T-helper 22 cell (primary cell): ENCODE measurements around the gene COPS4.
"Not testable (repeated sequence)": the region's sequence is repeated elsewhere in the genome, so short reads cannot be mapped to it uniquely, and the experiment has no call there.

Source experiments
- DNase-seq: peaks from one replicate; pipeline ENCODE4 v3.0.0-alpha.2; 2020; ENCODE audit warnings: low read depth

Gene COPS4

GRCh38 chr4:83024233-83024632 lies 10.8 kb upstream of the COPS4 start:
- DNase-seq: no peak

GRCh38 chr4:83025563-83025962 lies 9.4 kb upstream of the COPS4 start:
- no peak for DNase-seq

- DNase-seq: no peak
These were observed 6.0 kb upstream of the COPS4 start for GRCh38 chr4:83028976-83029375.

GRCh38 chr4:83029688-83030087 lies 5.3 kb upstream of the COPS4 start:
- DNase-seq: no peak

GRCh38 chr4:83036991-83037665 lies 2.1 kb downstream of the COPS4 start:
- no peak for DNase-seq

- DNase-seq: no peak
These were observed 5.3 kb downstream of the COPS4 start for GRCh38 chr4:83040269-83040668.

GRCh38 chr4:83043157-83043556 lies 8.2 kb downstream of the COPS4 start:
- not testable (repeated sequence) for DNase-seq

- no peak for DNase-seq
These were observed 8.9 kb downstream of the COPS4 start for GRCh38 chr4:83043801-83044407.

- no peak for DNase-seq
These were observed 11.9 kb downstream of the COPS4 start for GRCh38 chr4:83046693-83047473.

- DNase-seq: not testable (repeated sequence)
These were observed 13.8 kb downstream of the COPS4 start for GRCh38 chr4:83048781-83049180.

- no peak for DNase-seq
These were observed 19.9 kb downstream of the COPS4 start for GRCh38 chr4:83054928-83055327.

GRCh38 chr4:83062739-83063138 lies 27.8 kb downstream of the COPS4 start:
- no peak for DNase-seq

GRCh38 chr4:83065266-83065665 lies 30.3 kb downstream of the COPS4 start:
- no peak for DNase-seq

GRCh38 chr4:83067058-83067639 lies 32.2 kb downstream of the COPS4 start:
- no peak for DNase-seq

GRCh38 chr4:83071116-83071515 lies 36.1 kb downstream of the COPS4 start:
- DNase-seq: no peak

- DNase-seq: peak; percentile 29
These were observed 39.2 kb downstream of the COPS4 start for GRCh38 chr4:83074086-83074704.

- not testable (repeated sequence) for DNase-seq
These were observed 39.8 kb downstream of the COPS4 start for GRCh38 chr4:83074783-83075182.

GRCh38 chr4:83075311-83076095 lies 40.5 kb downstream of the COPS4 start:
- no peak for DNase-seq

GRCh38 chr4:83080561-83080960 lies 45.6 kb downstream of the COPS4 start:
- no peak for DNase-seq

- DNase-seq: no peak
These were observed 47.8 kb downstream of the COPS4 start for GRCh38 chr4:83082777-83083176.

GRCh38 chr4:83083925-83084475 lies 49.0 kb downstream of the COPS4 start:
- DNase-seq: peak; percentile 38
